ENCODE measurements around the gene ATR. TPM values are rescaled to one million over a fixed set of nuclear protein-coding genes. Genes with fewer than 3 reads are reported as not detected.
A peak's percentile ranks its signal among the peaks of the same experiment; 100 is the strongest.

The ATR gene
- total and polyA plus RNA-seq, 8 donors: 19.5 to 31.2 (median 29.3) TPM

- intact Hi-C loops (cut with DNase I): no loop called here
- no peak for TF ChIP-seq CTCF (IDR thresholded peaks at IDR 0.05)
- DNase-seq (no peak), ATAC-seq (no peak)
- Histone ChIP-seq H3K9me3 (no peaks in the 10 kb centered on the region), H3K4me1 (peaks cover 5 to 17% of the 10 kb centered on the region in 2 donors), H3K27me3 (no peaks in the 10 kb centered on the region), H3K27ac (no peak overlapping the region), H3K36me3 (peaks cover 0 to 34% of the 10 kb centered on the region in 2 donors), H3K4me3 (no peak overlapping the region)
Observed at GRCh38 chr3:142450881-142451280, 127.7 kb downstream of the ATR start.

GRCh38 chr3:142450189-142450588, 128.3 kb downstream of the ATR start:
- TF ChIP-seq CTCF (IDR thresholded peaks at IDR 0.05): no peak
- Histone ChIP-seq H3K27me3 (no peaks in the 10 kb centered on the region), H3K4me3 (no peak overlapping the region), H3K27ac (no peak overlapping the region), H3K36me3 (peaks cover 0 to 34% of the 10 kb centered on the region in 2 donors), H3K9me3 (no peaks in the 10 kb centered on the region), H3K4me1 (peaks cover 5 to 24% of the 10 kb centered on the region in 2 donors)
- intact Hi-C loops (cut with DNase I): no loop called here
- ATAC-seq (no peak), DNase-seq (no peak)

DNA sequence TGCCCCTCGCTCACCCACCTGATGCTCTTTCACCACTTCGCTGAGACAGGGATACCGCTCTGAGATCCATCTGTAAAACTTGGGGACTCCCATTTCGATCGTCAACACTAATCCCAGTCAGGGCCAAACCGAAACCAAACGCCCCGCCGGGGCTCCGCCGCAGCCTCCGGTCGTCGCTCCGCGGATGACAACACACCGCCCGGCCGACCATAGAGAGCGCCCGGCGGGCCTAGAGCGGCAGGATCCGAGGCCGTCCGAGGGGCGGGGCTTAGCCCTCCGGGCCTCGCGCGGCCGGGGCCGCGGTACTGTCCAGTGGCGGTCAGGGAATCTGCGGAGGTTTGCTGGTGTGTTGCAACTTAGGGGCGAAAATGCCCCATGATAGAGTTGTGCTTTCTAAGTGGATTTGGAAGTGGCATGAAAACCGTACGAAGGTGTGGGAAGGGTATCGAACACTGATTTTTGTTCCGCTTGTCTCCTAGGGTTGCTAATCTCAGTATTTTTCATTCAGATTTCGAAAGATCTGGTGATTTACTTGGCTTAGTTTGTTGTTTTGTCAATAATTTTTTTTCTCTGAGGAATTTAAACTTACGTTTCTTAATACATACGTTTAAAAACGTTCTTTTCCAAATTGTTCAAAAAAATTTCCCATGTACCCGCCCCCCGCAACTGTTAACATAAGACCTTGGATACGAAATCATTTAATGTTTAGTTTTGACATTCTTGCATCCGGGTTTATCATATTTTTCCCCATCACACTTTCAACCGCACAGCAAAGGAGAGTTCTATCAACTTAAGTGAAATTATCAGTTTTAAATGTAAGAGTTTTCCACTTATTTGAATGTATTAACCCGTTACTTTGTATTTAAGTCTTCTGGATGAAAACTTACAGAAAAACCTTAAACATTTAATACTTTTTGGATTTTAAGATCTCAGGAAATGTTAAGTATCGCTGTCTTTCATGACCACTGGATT, 130.4 kb downstream of the ATR start, which contains the start of gene XRN1:
XRN1 (minus strand) TSS at position 186 of the 972 bp plus-strand sequence; CDS start at position 93, 93 bp downstream.
- intact Hi-C loops (cut with DNase I): no loop called here
- H3K27me3 ChIP-seq: no peaks in the 10 kb centered on the region
- peaks cover 5 to 41% of the 10 kb centered on the region in 2 donors for H3K4me1 ChIP-seq
- H3K36me3 ChIP-seq: peaks cover 0 to 32% of the 10 kb centered on the region in 2 donors
- H3K9me3 ChIP-seq: no peaks in the 10 kb centered on the region
- TF ChIP-seq CTCF (IDR thresholded peaks at IDR 0.05): no peak
- H3K4me3 ChIP-seq: peak within 1 kb of the TSS; percentile 66 to 96
- peak; percentile 100 for ATAC-seq
- peak within 1 kb of the TSS; percentile 95 to 98 for H3K27ac ChIP-seq
- DNase-seq: peak; percentile 93 to 100 (median 96)

DNA sequence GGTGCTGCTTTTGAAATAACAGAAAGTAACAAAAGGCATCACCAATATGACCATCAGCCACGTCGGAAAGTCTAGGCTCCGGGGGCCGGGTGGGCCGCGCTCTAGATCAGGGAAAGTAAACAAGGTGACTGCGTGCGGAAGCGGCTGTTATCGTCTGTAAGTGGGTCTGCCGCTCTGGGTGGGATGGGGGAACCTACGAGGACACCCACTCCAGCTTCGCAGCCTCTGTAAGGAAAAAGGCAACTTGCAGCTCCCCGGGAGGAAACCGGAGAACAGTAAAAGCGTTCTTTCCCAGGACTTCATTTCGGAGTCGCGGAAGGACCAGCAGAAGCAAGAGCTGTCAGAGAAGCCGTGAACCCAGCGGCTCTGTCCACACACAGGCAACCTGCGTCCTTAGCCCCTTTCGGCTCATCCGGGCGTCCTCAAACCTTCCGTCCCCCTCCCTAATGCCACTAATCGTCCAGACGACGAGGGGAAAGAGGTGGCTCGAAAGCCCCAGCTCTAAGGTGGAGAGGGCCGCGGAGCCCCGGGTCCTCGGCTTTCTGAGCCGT, 131.2 kb downstream of the ATR start:
- Histone ChIP-seq H3K4me3 (peak overlapping the region; percentile 66 to 96), H3K36me3 (peaks cover 0 to 24% of the 10 kb centered on the region in 2 donors), H3K4me1 (peaks cover 5 to 46% of the 10 kb centered on the region in 2 donors), H3K9me3 (no peaks in the 10 kb centered on the region), H3K27ac (peak overlapping the region; percentile 95 to 98), H3K27me3 (no peaks in the 10 kb centered on the region)
- peak; percentile 62 for ATAC-seq
- TF ChIP-seq CTCF (IDR thresholded peaks at IDR 0.05): no peak
- intact Hi-C loops (cut with DNase I): no loop called here
- DNase-seq: peak in 3 of 4 donors; percentile 46 to 82 (median 48)

GRCh38 chr3:142445816-142446254, 132.7 kb downstream of the ATR start:
- H3K9me3 ChIP-seq: no peaks in the 10 kb centered on the region
- peak overlapping the region; percentile 66 to 96 for H3K4me3 ChIP-seq
- ATAC-seq: no peak
- intact Hi-C loops (cut with DNase I): no loop called here
- peak overlapping the region in 1 of 2 donors; percentile 98 for H3K27ac ChIP-seq
- H3K27me3 ChIP-seq: no peaks in the 10 kb centered on the region
- DNase-seq: no peak
- peaks cover 0 to 9% of the 10 kb centered on the region in 2 donors for H3K36me3 ChIP-seq
- TF ChIP-seq CTCF (IDR thresholded peaks at IDR 0.05): no peak
- peaks cover 5 to 55% of the 10 kb centered on the region in 2 donors for H3K4me1 ChIP-seq
